PC-3 (cell line): ENCODE data around the gene MGAT4A. TPM values are rescaled to one million over a fixed set of nuclear protein-coding genes. Genes with fewer than 3 reads are reported as not detected.
A peak's percentile ranks its signal among the peaks of the same experiment; 100 is the strongest.

Source experiments
- ATAC-seq: fragments of 200-7000 bp; cut with Tn5 transposase; 2 replicates; pipeline ENCODE4 v1.9.1; 2020; ENCODE audit warnings: mild to moderate bottlenecking, moderate library complexity
- BruUV-seq: library from RNA; stranded (reverse); fragments of 400-500 nt; replicated peaks from 2 replicates; lab custom pipeline; 2021; lab: Mats Ljungman, UMichigan
- CTCF ChIA-PET: fragments of 300-600 bp; sonication (Branson Sonifier 250); formaldehyde crosslinking; loops from one replicate; lab custom pipeline; 2022; ENCODE audit warnings: antibody characterized with exemption; lab: Charles Lee
- POLR2A ChIA-PET: fragments of 300-600 bp; sonication (Branson Sonifier 250); formaldehyde crosslinking; loops from one replicate; lab custom pipeline; 2022; ENCODE audit warnings: antibody characterized with exemption; ENCODE audit not compliant: unreplicated experiment; lab: Charles Lee
- DNase-seq: peaks from one replicate; pipeline ENCODE4 v3.0.0-alpha.2; 2015
- H2AFZ ChIP-seq: fragments of 300-600 bp; sonication (generic); 2 replicates; pipeline ENCODE4 v1.6.0; 2016; ENCODE audit warnings: antibody characterized with exemption, low read length
- H3F3A ChIP-seq: fragments of 300-600 bp; sonication (generic); one replicate; pipeline ENCODE4 v1.6.0; 2017; ENCODE audit warnings: antibody characterized with exemption, low read length, control low read depth, mild to moderate bottlenecking; ENCODE audit not compliant: unreplicated experiment
- H3K27ac ChIP-seq: fragments of 300-600 bp; sonication (generic); 2 replicates; pipeline ENCODE4 v1.5.1; 2016; ENCODE audit warnings: mild to moderate bottlenecking, low read length
- H3K27me3 ChIP-seq: fragments of 300-600 bp; sonication (generic); 2 replicates; pipeline ENCODE4 v1.6.1; 2016; ENCODE audit warnings: low read length, mixed read lengths
- H3K36me3 ChIP-seq: fragments of 300-600 bp; sonication (generic); 2 replicates; pipeline ENCODE4 v1.6.1; 2016; ENCODE audit warnings: low read depth, mixed run types, low read length, mixed read lengths
- H3K4me1 ChIP-seq: fragments of 300-600 bp; sonication (generic); 2 replicates; pipeline ENCODE4 v1.5.1; 2016; ENCODE audit warnings: low read length; ENCODE audit not compliant: insufficient read depth
- H3K4me2 ChIP-seq: fragments of 300-600 bp; sonication (generic); 2 replicates; pipeline ENCODE4 v1.6.0; 2016; ENCODE audit warnings: low read length
- H3K4me3 ChIP-seq: fragments of 300-600 bp; sonication (generic); 2 replicates; pipeline ENCODE4 v1.5.1; 2016; ENCODE audit warnings: mild to moderate bottlenecking, low read length, mixed read lengths
- H3K79me2 ChIP-seq: fragments of 300-600 bp; sonication (generic); 2 replicates; pipeline ENCODE4 v1.6.1; 2017; ENCODE audit warnings: low read length, mixed read lengths
- H3K9ac ChIP-seq: fragments of 300-600 bp; sonication (generic); 2 replicates; pipeline ENCODE4 v1.6.0; 2016; ENCODE audit warnings: mild to moderate bottlenecking, low read length
- H3K9me2 ChIP-seq: fragments of 300-600 bp; sonication (generic); replicated peaks from 2 replicates; pipeline ENCODE4 v1.6.1; 2016; ENCODE audit warnings: mixed run types, low read length, mixed read lengths
- H3K9me3 ChIP-seq: fragments of 300-600 bp; sonication (generic); 2 replicates; pipeline ENCODE4 v1.6.1; 2016; ENCODE audit warnings: low read length, mixed read lengths
- H4K20me1 ChIP-seq: fragments of 300-600 bp; sonication (generic); 2 replicates; pipeline ENCODE4 v1.6.1; 2016; ENCODE audit warnings: low read length, mixed read lengths
- EZH2 ChIP-seq: fragments of 300-600 bp; sonication (generic); IDR thresholded peaks from one replicate; pipeline ENCODE4 v1.6.1; 2017; ENCODE audit warnings: antibody characterized with exemption, mild to moderate bottlenecking, low read length; ENCODE audit not compliant: unreplicated experiment
- EZH2phosphoT487 ChIP-seq: fragments of 300-600 bp; sonication (generic); IDR thresholded peaks from 2 replicates; pipeline ENCODE4 v1.6.1; 2018; ENCODE audit warnings: mild to moderate bottlenecking, antibody characterized with exemption, low read length, borderline replicate concordance
- intact Hi-C: fragments of 100-400 bp; cut with micrococcal nuclease; formaldehyde crosslinking; loops from 2 replicates; pipeline ENCODE4 v1.9.0; 2023
- total RNA-seq: library from RNA; depleted of rRNA; stranded (reverse); fragments of >200 nt; gene quantifications from 2 replicates; pipeline ENCODE4 v1.2.3, GENCODE V29; 2014
- TF ChIP-seq, protein P1 (sequence below): fragments of 300-600 bp; sonication (generic); conservative IDR thresholded peaks from 2 replicates; pipeline ENCODE4 v1.5.1; 2017; ENCODE audit warnings: antibody characterized with exemption, low read depth, mild to moderate bottlenecking, low read length

The MGAT4A gene
- total RNA-seq, 1 experiment from 2014 or later = 6.1 TPM

DNA sequence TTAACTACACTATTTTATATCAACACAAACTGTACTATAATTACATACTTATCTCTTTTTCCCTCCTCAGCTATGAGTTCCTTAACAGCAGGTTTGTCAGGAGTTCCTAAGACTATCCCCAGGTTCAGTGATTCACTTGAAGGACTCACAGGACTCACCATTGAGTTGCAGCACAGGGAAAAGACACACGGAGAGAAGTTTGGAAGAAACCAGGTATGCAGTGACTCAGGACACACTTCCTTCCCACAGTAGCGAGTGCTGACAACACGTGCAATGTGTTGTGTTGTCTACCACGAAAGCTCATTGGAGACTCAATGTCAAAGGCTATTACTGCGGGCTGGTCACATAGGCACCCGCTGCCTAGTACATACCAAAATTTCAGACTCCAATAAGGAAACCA is 32.0 kb downstream of the MGAT4A start:
- Histone ChIP-seq H3F3A (no peaks in the 10 kb centered on the region), H3K27ac (no peak overlapping the region), H3K9me3 (no peaks in the 10 kb centered on the region), H3K9me2 (no peaks in the 10 kb centered on the region), H4K20me1 (no peaks in the 10 kb centered on the region), H3K4me2 (peak overlapping the region; percentile 16; the same call in 1 of the 2 replicates), H3K27me3 (no peaks in the 10 kb centered on the region), H3K4me3 (no peak overlapping the region), H3K9ac (no peak overlapping the region), H3K36me3 (no peaks in the 10 kb centered on the region), H2AFZ (no peak overlapping the region), H3K79me2 (no peaks in the 10 kb centered on the region), H3K4me1 (peaks cover 30% of the 10 kb centered on the region)
- peak; percentile 65 for DNase-seq
- ChIA-PET CTCF (interaction anchor here (0.6 kb wide), 1 partner anchor 144 kb away, joined by 6 read pairs; no protein-coding TSS in a partner anchor), POLR2A (no interaction called here)
- peak; percentile 29 for ATAC-seq
- TF ChIP-seq EZH2phosphoT487 (no peak), EZH2 (no peak)
- TF ChIP-seq, protein P1, sequence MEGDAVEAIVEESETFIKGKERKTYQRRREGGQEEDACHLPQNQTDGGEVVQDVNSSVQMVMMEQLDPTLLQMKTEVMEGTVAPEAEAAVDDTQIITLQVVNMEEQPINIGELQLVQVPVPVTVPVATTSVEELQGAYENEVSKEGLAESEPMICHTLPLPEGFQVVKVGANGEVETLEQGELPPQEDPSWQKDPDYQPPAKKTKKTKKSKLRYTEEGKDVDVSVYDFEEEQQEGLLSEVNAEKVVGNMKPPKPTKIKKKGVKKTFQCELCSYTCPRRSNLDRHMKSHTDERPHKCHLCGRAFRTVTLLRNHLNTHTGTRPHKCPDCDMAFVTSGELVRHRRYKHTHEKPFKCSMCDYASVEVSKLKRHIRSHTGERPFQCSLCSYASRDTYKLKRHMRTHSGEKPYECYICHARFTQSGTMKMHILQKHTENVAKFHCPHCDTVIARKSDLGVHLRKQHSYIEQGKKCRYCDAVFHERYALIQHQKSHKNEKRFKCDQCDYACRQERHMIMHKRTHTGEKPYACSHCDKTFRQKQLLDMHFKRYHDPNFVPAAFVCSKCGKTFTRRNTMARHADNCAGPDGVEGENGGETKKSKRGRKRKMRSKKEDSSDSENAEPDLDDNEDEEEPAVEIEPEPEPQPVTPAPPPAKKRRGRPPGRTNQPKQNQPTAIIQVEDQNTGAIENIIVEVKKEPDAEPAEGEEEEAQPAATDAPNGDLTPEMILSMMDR = no peak
- intact Hi-C loops = loop anchor here (5.0 kb wide), 1 partner anchor 47 kb away; no protein-coding TSS in a partner anchor
- no TSS peak for BruUV-seq

DNA sequence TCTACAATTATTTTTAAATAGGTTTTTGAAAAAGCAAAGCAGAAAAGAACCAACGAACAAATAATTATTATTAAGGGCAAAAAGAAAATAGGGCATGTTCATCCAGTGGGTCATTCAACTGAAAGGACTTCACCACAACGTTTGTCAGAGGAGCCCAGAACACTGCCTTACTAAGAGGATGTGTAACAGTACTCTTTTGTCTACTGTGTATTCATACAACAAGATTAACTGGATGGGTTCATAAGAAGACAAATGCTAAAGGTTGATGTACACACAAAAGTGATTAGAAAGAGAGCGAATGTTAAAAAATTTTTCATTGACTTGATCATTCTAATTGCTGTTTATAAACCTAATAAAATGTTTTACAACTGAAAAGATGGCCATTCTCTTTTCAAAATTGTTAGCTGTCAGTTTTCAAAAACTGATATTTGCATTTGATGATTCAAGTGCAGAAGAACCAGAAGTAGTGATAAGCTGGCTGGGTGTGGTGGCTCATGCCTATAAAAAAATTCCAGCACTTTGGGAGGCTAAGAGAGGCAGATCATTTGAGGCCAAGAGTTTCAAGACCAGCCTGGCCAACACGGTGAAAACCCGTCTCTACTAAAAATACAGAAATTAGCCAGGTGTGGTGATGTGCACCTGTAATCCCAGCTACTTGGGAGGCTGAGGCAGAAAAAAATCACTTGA is 33.1 kb downstream of the MGAT4A start:
- CTCF ChIA-PET = no interaction called here
- BruUV-seq = no TSS peak

More for the DNA sequence above, 33.1 kb downstream of the MGAT4A start:
- POLR2A ChIA-PET = interaction anchor here (0.7 kb wide), 1 partner anchor 368 kb away, joined by 3 read pairs; no protein-coding TSS in a partner anchor
- Histone ChIP-seq H3K4me2 (peak overlapping the region; percentile 35), H4K20me1 (no peaks in the 10 kb centered on the region), H3F3A (no peaks in the 10 kb centered on the region), H2AFZ (no peak overlapping the region), H3K9me3 (no peaks in the 10 kb centered on the region), H3K9ac (no peak overlapping the region), H3K4me1 (peaks cover 30% of the 10 kb centered on the region), H3K9me2 (no peaks in the 10 kb centered on the region), H3K4me3 (no peak overlapping the region), H3K36me3 (no peaks in the 10 kb centered on the region), H3K27me3 (no peaks in the 10 kb centered on the region), H3K27ac (peak overlapping the region; percentile 26; the same call in 1 of the 2 replicates), H3K79me2 (no peaks in the 10 kb centered on the region)
- TF ChIP-seq, protein P1 = no peak
- TF ChIP-seq EZH2phosphoT487 = no peak
- TF ChIP-seq EZH2 = no peak
- intact Hi-C loops = loop anchor here (5.0 kb wide), 1 partner anchor 45 kb away; no protein-coding TSS in a partner anchor
- ATAC-seq (peak; percentile 87), DNase-seq (peak; percentile 77)
